ENCODE results near the gene TMEM167B.

- TF ChIP-seq EZH2 (IDR thresholded peaks at IDR 0.05; ENCODE audit: borderline replicate concordance, insufficient read depth, low read depth, low read length, poor library complexity, severe bottlenecking): no peak
- no peak for TF ChIP-seq CTCF (IDR thresholded peaks at IDR 0.05)
These were observed 29.8 kb downstream of the TMEM167B start for GRCh38 chr1:109120356-109120755.
